B cell (primary cell): ENCODE results near the gene TSPAN5. TPM values are rescaled to one million over a fixed set of nuclear protein-coding genes. Genes with fewer than 3 reads are reported as not detected.

ENCODE experiments used
- ATAC-seq: fragments of 200-7000 bp; cut with Tn5 transposase; one replicate; pipeline ENCODE4 v1.10.0; 2021; ENCODE audit warnings: low read depth, mild to moderate bottlenecking, moderate number of reproducible peaks, moderate library complexity
- CTCF ChIA-PET: fragments of 350-600 bp; sonication (Branson Sonifier 250); formaldehyde crosslinking; loops from one replicate; lab custom pipeline; 2021; ENCODE audit warnings: antibody characterized with exemption, inconsistent platforms; lab: Charles Lee
- POLR2A ChIA-PET: fragments of 350-600 bp; sonication (Branson Sonifier 250); formaldehyde crosslinking; loops from one replicate; lab custom pipeline; 2021; ENCODE audit warnings: antibody characterized with exemption; lab: Charles Lee
- DNase-seq: peaks from one replicate; pipeline ENCODE4 v3.0.0; 2013
- H2AFZ ChIP-seq: 2 replicates; pipeline ENCODE4 v1.6.1; 2012; ENCODE audit warnings: mild to moderate bottlenecking, low read depth, low read length; ENCODE audit not compliant: insufficient read depth, poor library complexity, severe bottlenecking
- H3K27ac ChIP-seq, 2 donors: 1 replicate in 1 of 2; 2 replicates in 1 of 2; pipeline ENCODE4 v1.5.1; 2012 to 2013; ENCODE audit warnings: low read length in 2 of 2, mild to moderate bottlenecking in 2 of 2, moderate library complexity in 1 of 2
- H3K27me3 ChIP-seq, 4 experiments: fragments of 200-600 bp in 1 of 4; sonication (generic) in 1 of 4; replicated peaks in 1 of 4; 1 replicate in 2 of 4; 2 replicates in 2 of 4; pipeline versions ENCODE4 v1.6.1 to v1.7.0; 2013 to 2016; ENCODE audit warnings: low read length in 3 of 4, mild to moderate bottlenecking in 2 of 4, mixed read lengths in 1 of 4, moderate library complexity in 1 of 4; ENCODE audit not compliant: insufficient read depth in 4 of 4, control insufficient read depth in 3 of 4; ENCODE audit errors: control extremely low read depth in 1 of 4
- H3K36me3 ChIP-seq, 2 experiments: replicated peaks in 1 of 2; 1 replicate in 1 of 2; 2 replicates in 1 of 2; pipeline versions ENCODE4 v1.6.1 to v1.7.1; 2013; ENCODE audit warnings: low read length in 1 of 2; ENCODE audit not compliant: insufficient read depth in 2 of 2, control insufficient read depth in 1 of 2; ENCODE audit errors: control extremely low read depth in 1 of 2, extremely low read depth in 1 of 2
- H3K4me1 ChIP-seq, 2 donors: fragments of 200-600 bp in 1 of 2; sonication (generic) in 1 of 2; 1 replicate in 1 of 2; 2 replicates in 1 of 2; pipeline versions ENCODE4 v1.5.1 to v1.6.1; 2013 to 2017; ENCODE audit warnings: low read length in 2 of 2; ENCODE audit not compliant: control insufficient read depth in 2 of 2, insufficient read depth in 2 of 2
- H3K4me2 ChIP-seq: replicated peaks from 2 replicates; pipeline ENCODE3; 2012; ENCODE audit warnings: mild to moderate bottlenecking, low read depth, low read length; ENCODE audit not compliant: poor library complexity, severe bottlenecking
- H3K4me3 ChIP-seq, 5 experiments: fragments of 200-600 bp in 1 of 5; sonication (generic) in 1 of 5; 1 replicate in 3 of 5; 2 replicates in 2 of 5; pipeline versions ENCODE4 v1.5.1 to v1.7.0; 2011 to 2016; ENCODE audit warnings: low read length in 4 of 5, mild to moderate bottlenecking in 4 of 5, low read depth in 2 of 5, control low read depth in 1 of 5, moderate library complexity in 1 of 5; ENCODE audit not compliant: insufficient read depth in 1 of 5; ENCODE audit errors: control extremely low read depth in 1 of 5, extremely low read depth in 1 of 5
- H3K79me2 ChIP-seq: fragments of 200-600 bp; sonication (generic); one replicate; pipeline ENCODE4 v1.6.0; 2016; ENCODE audit warnings: low read length; ENCODE audit not compliant: control insufficient read depth, insufficient read depth
- H3K9ac ChIP-seq: fragments of 200-600 bp; sonication (generic); 2 replicates; pipeline ENCODE4 v1.6.1; 2017; ENCODE audit warnings: mild to moderate bottlenecking, low read length, moderate library complexity
- H3K9me3 ChIP-seq, 3 donors: one replicate each; pipeline versions ENCODE4 v1.6.1 to v1.7.1; 2013; ENCODE audit warnings: low read length in 2 of 3; ENCODE audit not compliant: control insufficient read depth in 2 of 3, insufficient read depth in 1 of 3; ENCODE audit errors: control extremely low read depth in 1 of 3
- H4K20me1 ChIP-seq: 2 replicates; pipeline ENCODE4 v1.6.0; 2012; ENCODE audit warnings: mild to moderate bottlenecking, low read length; ENCODE audit not compliant: insufficient read depth, control insufficient read depth, poor library complexity, severe bottlenecking
- H3K27ac Mint-ChIP-seq: one replicate; pipeline ENCODE4 v1.8.0; 2021; ENCODE audit warnings: mixed read lengths
- H3K27me3 Mint-ChIP-seq: one replicate; pipeline ENCODE4 v1.8.0; 2021; ENCODE audit warnings: mixed read lengths
- H3K4me1 Mint-ChIP-seq: one replicate; pipeline ENCODE4 v1.8.0; 2021; ENCODE audit warnings: mixed read lengths
- H3K4me3 Mint-ChIP-seq: one replicate; pipeline ENCODE4 v1.8.0; 2021; ENCODE audit warnings: mixed read lengths
- H3K9me3 Mint-ChIP-seq: one replicate; pipeline ENCODE4 v1.8.0; 2022; ENCODE audit warnings: mixed read lengths; ENCODE audit not compliant: insufficient read depth
- CTCF ChIP-seq: fragments of 200-600 bp; IDR thresholded peaks from one replicate; pipeline ENCODE4 v1.8.0; 2022; ENCODE audit warnings: antibody characterized with exemption, mild to moderate bottlenecking
- EZH2 ChIP-seq: IDR thresholded peaks from 2 replicates; pipeline ENCODE4 v1.6.1; 2012; ENCODE audit warnings: borderline replicate concordance, low read depth, mild to moderate bottlenecking, moderate library complexity, low read length; ENCODE audit not compliant: insufficient read depth, poor library complexity, severe bottlenecking
- WGBS: methylation state at CpG from one replicate; pipeline ENCODE4 v1.1.5; 2013; ENCODE audit warnings: missing lambda C conversion rate; ENCODE audit not compliant: insufficient coverage; 5-methylcytosine and 5-hydroxymethylcytosine counted together
- intact Hi-C: fragments of 100-400 bp; cut with micrococcal nuclease; formaldehyde crosslinking; loops from one replicate; pipeline ENCODE4 v1.10.0; 2022
- polyA plus RNA-seq: library from polyadenylated mRNA; depleted of rRNA; stranded (reverse); fragments of >200 nt; gene quantifications from 2 replicates; pipeline ENCODE4 v1.2.3, GENCODE V29; 2012
- total RNA-seq, 2 donors: library from RNA; stranded (reverse); fragments of 120-200 nt in 1 of 2; gene quantifications; 1 replicate in 1 of 2; 2 replicates in 1 of 2; pipeline versions ENCODE4 v1.2.3 to v1.2.4, GENCODE V29; 2013 to 2022

Gene TSPAN5
- total and polyA plus RNA-seq, 2 donors (not counting 1 experiment from before 2014, with no cell fraction given): 2.6 to 5.3 TPM

- Histone ChIP-seq H3K4me1 (peaks cover 17 to 19% of the 10 kb centered on the region in 2 donors), H3K9me3 (no peaks in the 10 kb centered on the region), H3K27me3 (peaks cover 0 to 10% (median 1%) of the 10 kb centered on the region in 4 experiments), H3K79me2 (peaks cover 45% of the 10 kb centered on the region), H3K4me3 (peak overlapping the region in 3 of 5 experiments; percentile 81 to 92 (median 81)), H4K20me1 (no peaks in the 10 kb centered on the region), H3K9ac (peak overlapping the region; percentile 72), H2AFZ (peak overlapping the region; percentile 92), H3K4me2 (peak overlapping the region; percentile 89), H3K36me3 (no peaks in the 10 kb centered on the region), H3K27ac (no peak overlapping the region)
- ATAC-seq (no peak), DNase-seq (no peak)
- no peak for TF ChIP-seq EZH2
- POLR2A ChIA-PET: interaction anchor here (1.7 kb wide), 1 partner anchor 396 kb away, joined by 6 read pairs; the partner anchor contains the start of gene RAP1GDS1
- H3K4me1 Mint-ChIP-seq: peaks cover 37% of the 10 kb centered on the region
- H3K9me3 Mint-ChIP-seq: no peaks in the 10 kb centered on the region
- H3K27me3 Mint-ChIP-seq: peaks cover 12% of the 10 kb centered on the region
- peak overlapping the region; percentile 89 for H3K4me3 Mint-ChIP-seq
- no peak overlapping the region for H3K27ac Mint-ChIP-seq
- intact Hi-C loops: loop anchor here (1.0 to 10.0 kb wide), 3 partner anchors 212 to 1288 kb away; partner anchors contain the start of genes DNAJB14 and METAP1
- WGBS: 13% methylated on average over 2 of the region's 6 CpGs
- CTCF ChIA-PET: no interaction called here
These were observed 1.5 kb downstream of the TSPAN5 start for GRCh38 chr4:98656886-98657285.

GRCh38 chr4:98656443-98656842, 2.0 kb downstream of the TSPAN5 start:
- H3K27me3 Mint-ChIP-seq: peaks cover 12% of the 10 kb centered on the region
- POLR2A ChIA-PET: no interaction called here
- DNase-seq (no peak), ATAC-seq (no peak)
- intact Hi-C loops: loop anchor here (10.0 kb wide), 2 partner anchors 212 to 1288 kb away; partner anchors contain the start of gene DNAJB14
- peak overlapping the region; percentile 89 for H3K4me3 Mint-ChIP-seq
- peaks cover 45% of the 10 kb centered on the region for H3K79me2 ChIP-seq
- H3K4me1 ChIP-seq: peaks cover 16 to 17% of the 10 kb centered on the region in 2 donors
- peak overlapping the region; percentile 89 for H3K4me2 ChIP-seq
- no peaks in the 10 kb centered on the region for H4K20me1 ChIP-seq
- H3K9me3 Mint-ChIP-seq: no peaks in the 10 kb centered on the region
- H3K27ac Mint-ChIP-seq: no peak overlapping the region
- H3K4me1 Mint-ChIP-seq: peaks cover 34% of the 10 kb centered on the region
- peaks cover 0 to 10% (median 1%) of the 10 kb centered on the region in 4 experiments for H3K27me3 ChIP-seq
- no peaks in the 10 kb centered on the region for H3K9me3 ChIP-seq
- no peak for TF ChIP-seq EZH2
- TF ChIP-seq CTCF: no peak
- H3K27ac ChIP-seq: no peak overlapping the region
- no peak overlapping the region for H3K4me3 ChIP-seq
- H2AFZ ChIP-seq: no peak overlapping the region
- no peaks in the 10 kb centered on the region for H3K36me3 ChIP-seq
- WGBS: 100% methylated on average over 2 of the region's 5 CpGs
- no peak overlapping the region for H3K9ac ChIP-seq
- CTCF ChIA-PET: no interaction called here
